Panc1 (cell line): ENCODE results near the gene MALAT1.

Experiments
- CTCF ChIP-seq: fragments of 450-650 bp; IDR thresholded peaks from 2 replicates; pipeline ENCODE4 v1.5.1; 2017; ENCODE audit warnings: mild to moderate bottlenecking
- SIN3A ChIP-seq: IDR thresholded peaks from 2 replicates; pipeline ENCODE4 v1.6.1; 2012; ENCODE audit warnings: low read depth, mild to moderate bottlenecking, low read length, moderate library complexity, borderline replicate concordance; ENCODE audit not compliant: insufficient read depth

GRCh38 chr11:65530157-65530496, 31.3 kb downstream of the MALAT1 start:
- TF ChIP-seq SIN3A (no peak), CTCF (no peak; the same call in 1 of the 2 replicates)
